GM18508 (cell line): ENCODE results near the gene VSIG4.

ENCODE experiments used
- ATAC-seq: cut with Tn5 transposase; IDR thresholded peaks from one replicate; pipeline ENCODE4 v1.9.1; 2021; ENCODE audit warnings: moderate number of reproducible peaks; ENCODE audit not compliant: insufficient read depth, unreplicated experiment

VSIG4 gene

DNA sequence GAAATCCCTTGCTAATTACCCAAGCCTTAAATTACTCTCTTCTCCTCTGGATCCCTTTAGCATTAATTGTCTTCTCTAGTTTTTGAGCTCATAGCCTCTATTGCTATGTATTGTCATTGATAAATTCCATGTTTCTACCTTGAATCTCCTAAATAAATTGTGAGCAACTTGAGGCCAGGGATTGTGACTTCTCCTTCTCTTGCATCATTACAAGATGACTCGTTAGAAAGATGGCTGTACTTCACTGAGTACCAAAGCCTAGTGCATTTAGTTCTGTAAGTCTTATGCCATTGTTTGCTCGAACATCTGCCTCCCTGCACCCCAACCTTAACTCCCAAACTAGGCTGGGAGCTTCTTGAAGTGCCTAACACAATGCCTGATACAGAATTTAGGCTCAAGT, 15.3 kb downstream of the VSIG4 start:
- ATAC-seq = no peak

DNA sequence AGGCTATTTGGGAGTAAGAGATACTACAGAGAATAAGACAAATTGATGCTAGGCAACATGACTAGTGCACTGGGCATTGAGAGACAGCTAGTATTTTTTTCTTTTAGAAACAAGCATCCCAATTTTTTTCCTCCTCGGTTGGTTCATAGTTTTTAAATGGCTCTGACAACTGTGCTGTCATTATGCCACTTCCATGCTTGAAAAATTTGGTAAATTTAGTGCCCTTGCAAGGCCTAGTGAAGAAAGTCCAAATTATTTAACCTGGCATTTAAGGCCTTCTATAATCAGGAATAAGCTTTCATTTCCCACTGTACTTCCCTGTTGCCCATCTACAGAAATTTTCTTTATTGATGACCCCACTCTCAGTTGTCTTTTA, 15.8 kb downstream of the VSIG4 start:
- no peak for ATAC-seq

DNA sequence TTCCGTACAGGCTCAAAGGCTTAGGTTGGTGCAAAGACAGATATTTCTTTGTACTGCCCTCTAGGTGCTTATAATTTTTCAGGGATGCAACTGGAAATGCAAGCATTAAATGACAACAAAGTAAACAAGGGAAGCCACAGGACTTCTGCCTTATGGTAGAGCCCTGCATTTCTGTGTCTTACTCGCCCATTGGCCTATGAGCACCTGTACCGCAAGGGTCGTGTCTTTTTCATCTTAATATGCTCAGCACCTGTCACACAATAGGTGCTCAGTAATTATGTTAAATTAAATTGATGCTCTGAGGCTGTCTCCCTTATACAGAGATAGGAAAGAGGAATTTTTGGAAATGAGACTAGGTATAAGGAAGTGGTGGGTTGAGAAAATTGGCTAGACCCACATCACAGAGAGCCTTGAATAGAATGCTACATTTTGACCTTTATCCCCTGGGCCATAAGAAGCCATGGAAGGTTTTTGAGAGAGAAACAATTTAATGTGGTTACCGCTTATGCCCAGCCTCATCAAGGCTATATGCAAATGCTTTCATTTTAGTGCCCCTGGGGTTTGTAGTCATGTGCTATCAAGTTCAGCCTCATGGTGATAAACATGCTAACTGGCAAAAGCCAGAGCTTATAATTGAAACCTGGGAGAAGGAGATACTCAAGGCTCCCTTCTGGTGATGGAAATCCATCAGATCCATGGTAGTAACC, 16.3 kb downstream of the VSIG4 start:
- no peak for ATAC-seq

DNA sequence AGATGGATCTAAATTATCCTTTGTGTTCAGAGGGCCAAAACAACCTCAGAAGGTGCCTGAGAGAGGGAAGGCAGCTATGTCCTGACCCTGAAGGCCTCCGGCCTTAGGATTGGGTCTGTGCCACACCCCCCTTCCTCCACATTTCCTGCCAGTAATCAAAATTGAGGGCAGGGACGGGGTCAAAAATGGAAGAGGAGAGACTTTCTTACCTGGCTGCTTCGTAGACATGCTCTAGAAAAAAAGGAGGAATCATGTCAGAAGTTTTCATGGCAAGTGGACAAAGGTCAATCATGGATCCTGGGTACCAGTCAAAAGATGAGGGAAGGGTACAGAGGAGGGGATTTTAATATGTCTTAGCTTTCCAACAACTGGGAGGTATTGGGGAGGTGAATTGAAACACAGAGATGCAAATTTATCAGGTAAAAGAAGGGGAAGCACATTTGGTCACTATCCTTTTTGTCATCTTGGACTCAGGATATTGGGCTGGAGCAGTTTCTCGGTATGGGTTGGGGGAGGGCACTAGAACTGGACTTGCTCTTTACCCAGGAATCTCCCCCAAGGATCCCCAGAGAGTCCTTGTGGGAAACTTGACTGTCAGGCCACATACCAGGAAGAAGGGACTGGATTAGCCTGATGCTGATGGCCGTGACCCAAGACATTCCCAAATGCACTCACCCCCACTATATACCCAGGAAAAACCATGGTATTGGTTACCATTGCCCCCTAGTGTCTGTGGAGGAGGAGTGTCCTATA, 17.1 kb downstream of the VSIG4 start:
- ATAC-seq = no peak

DNA sequence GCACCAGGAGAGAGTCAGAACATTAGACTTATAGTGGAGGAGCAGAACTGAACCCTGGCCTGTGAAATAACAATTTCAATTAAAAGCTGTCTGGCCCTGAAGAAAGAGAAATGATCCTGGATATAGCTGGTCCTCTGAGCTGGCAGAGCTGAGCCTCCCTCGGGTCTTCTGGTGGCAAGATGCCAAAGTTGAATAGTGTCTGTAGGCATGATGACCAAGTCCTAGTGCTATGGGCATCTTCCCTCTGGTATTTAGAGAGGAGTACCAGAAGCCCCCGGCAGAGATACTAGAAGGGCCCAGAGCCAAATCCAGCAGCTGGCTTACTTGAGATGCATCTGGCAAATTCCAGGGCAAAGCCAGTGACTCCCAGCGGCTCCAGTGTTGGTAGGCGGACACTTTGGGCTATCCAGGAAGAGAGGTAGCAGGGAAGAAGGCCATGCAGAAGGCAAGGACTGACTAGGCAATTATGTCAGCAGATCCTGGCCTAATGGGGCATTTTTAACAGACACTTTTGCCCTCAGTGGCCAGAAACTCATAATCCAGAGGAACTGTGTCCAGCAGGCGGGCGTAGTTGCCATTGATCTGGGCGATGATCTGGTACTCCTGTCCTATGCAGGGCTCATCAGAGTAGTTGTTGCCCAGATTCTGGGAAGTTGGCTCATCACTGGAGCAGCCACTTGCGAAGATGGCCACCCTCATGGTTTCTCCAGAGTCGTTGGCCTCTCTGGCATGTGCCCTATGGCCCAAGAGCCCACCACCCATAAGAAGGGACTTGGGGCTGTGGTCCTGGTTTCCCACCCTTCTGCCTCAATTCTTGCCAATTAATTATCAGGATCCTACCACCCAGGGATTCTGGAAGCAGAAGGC, 17.9 kb downstream of the VSIG4 start:
- ATAC-seq = no peak

DNA sequence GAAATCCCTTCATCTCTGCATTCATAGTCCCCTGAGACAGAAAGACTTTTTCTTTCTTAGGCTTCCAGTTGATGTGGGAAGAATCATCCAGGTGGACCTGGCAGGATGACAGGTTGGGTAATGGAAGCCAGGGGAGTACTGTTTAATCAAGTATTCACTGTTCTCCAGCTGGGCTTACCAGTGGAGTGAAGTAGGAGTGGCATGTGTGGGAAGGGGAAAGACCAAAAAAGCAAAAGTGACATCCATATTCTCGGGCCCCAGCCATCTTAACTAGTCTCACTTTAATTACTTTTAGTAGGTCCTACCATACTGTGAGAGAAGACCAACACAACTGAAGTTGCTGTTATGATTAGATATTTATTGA, 18.5 kb downstream of the VSIG4 start:
- ATAC-seq = no peak

DNA sequence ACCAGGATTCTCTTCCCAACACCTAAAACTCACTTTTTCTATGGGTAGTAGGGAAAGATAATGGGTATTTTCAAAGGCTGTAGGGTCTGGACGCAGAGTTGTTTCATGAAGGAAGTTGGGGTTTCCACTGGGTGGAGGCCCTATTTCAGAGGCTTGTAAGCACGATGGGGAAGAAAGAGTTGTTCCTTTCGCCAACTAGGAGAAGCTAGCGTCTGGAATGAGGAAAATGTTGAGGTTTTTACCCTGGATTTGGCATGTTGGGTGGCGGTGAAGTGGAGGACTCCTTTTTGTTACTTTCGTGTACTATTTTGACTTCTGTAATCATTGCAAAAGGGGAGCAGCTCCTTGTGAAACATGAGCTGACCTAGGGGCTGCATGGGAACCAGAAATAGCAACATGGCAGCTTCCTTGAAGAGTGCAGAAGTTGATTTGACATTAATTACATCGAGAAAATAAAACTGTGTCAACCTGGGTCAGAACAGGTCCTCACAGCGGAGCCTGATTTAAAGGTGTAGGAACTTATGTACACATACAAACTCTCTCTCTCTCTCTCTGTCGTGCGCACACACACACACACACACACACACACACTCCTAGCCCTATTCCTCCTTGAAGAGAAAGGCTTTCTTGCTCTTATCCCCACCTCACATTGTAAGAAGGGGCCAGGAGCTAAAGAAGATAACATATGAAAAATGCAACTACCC, 19.1 kb downstream of the VSIG4 start:
- ATAC-seq = no peak

DNA sequence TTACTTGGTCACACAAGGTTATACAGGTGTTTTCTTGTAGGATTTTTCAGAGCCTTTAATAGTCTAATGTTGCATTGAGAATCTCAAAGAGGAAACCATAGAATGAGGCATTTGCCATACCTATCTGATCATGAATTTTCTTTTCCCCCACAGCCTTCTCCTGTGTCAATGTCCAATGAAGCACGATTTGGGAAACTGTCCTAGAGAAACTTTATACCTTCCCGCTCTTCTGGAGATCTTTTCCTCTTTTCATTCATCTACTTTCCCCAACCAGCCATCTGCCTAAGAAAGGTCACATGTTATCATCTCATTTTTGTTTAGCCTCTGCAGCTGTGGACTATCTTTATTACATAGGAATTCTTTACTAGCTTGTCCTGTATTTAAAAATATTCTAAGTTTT, 19.9 kb downstream of the VSIG4 start:
- ATAC-seq = no peak

DNA sequence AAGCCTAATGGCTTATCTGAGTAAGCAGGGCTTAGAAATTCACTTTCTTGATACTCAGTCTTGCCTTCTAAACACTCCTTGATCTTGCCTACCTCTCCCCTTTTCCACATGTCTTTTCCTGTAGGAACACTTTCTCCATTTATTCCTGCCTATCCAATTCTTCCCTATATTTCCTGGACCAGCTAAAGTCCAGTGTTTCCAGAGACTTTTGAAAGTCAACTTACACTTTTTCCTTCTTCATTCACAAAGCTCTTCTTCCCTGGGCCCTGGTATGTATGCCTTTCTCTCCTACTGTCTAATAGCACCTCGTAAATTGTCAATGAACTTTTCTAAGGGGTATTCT, 20.6 kb downstream of the VSIG4 start:
- ATAC-seq = no peak

DNA sequence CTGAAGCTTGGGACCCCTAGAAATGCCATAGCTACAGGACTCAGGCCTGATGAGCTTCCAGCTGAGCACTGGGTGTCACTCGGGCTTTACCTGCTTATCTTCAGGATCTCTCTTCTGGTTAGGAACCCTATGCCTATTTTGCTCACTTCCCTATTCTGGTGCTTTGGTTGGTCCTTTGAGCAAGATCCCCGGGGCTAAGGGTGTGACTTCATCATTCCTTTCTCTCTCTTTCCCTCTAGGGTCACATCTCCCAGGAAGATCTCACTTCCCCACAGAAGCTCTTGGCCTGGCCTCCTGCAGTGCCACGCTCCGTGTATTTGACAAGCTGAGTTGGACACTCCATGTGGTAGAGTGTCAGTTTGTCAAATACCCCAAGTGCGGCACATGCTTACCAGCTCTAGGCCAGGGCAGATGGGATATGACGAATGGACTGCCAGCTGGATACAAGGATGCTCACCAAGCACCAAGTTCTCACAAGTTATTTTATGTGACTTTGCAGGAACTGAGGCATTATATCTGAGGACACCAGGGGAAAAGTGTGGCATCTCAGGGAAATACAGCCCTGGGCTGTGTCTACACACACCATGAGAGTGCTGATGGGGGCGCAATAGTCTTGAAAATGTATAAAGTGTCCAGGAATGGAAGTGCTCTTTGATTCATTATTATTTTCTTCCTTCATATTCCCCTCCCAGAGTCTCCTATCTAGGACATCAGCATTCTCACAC, 21.1 kb downstream of the VSIG4 start:
- no peak for ATAC-seq

DNA sequence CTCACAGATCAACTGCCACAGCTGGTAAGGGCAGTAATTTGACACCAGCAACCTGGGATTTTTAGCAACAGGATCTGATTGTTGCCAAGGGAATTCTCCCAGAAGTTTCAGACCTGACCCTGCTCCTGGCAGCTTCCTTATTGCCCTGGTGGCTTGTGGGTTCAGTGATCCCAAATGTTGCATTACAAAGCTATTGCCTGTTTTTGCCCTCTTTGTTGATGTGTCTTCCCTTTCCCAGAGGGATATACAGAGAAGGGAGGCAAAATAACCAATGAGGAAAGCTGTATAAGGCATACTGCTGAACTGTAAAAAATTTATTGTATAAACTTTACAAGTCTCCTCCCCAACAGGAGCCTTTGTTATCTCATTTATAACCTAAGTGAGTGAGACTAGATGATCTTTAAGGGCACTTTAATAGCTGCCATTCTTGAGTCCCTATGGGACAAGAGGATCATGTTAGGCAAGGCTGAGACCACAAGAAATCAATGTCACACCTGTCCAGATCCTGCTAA, 22.2 kb downstream of the VSIG4 start:
- no peak for ATAC-seq

DNA sequence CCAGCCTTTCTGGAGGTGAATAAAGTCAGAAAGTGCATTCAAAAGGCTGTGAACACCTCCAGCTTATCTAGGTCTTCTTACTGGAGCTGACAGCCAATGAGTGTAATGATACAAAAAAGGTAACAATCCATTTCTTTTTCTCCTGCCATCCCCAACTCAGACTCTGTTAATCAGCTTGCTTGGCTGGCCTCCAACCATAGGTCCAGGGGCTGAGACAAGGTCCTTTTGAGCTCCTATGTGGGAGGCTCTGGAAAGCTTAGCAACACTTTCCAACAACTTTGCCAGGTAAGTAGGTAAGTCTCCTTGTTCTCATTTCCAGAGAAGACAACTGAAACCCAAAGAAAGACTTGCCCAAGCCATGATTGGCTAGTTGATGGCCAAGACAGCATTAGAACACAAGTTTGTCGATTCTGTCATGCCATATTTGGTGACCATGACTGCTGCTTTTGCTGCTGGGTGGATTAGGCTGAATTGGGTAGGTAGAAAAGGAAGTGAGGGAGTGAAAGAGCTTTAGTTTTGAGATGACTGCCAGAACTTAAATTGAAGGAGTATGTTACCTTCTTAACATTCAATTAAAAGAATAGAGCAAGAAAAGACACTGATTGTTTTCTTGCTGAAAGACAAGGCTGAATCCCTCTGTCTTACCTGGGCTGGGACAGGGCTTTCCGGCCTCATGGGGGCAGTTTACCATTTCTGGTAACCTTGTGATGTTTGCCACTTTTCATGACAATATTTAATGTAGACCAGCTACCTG, 22.8 kb downstream of the VSIG4 start:
- ATAC-seq = no peak

DNA sequence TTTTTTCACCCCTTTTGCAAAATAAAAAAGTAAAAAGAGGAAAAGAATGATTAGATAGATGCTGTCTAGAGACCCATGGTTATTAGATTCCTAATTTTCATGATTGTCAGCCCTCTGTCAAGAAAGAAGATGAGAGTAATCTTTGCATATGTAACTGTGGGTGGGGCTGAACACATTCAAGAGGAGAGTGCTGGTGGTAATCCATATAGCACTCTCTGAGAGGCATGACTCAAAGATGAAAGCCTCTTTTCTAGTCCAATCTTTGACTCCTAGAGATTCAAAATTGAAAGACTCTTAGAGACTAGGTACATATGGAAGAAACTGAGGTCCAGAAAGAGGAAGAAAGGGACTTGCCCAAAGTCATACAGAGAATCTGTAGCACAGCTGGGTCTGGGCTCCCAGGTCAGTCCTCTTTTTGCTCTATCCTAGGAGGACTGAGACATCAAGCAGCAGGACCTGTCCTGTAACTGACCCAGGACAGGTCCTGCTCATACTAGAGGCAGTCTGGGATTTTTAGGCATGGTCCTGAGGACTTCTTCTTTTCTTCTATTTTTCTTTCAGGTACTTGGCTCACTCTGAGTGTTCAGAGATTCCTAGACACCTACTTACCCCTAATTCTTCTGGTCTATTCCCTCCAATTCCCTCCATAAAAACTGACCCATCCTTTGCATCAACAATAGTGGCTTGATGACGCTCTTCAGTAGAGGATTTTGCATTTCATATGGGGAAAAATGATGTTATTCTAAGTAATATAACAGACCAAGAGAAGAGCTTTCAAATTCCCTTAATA, 23.8 kb downstream of the VSIG4 start:
- no peak for ATAC-seq

DNA sequence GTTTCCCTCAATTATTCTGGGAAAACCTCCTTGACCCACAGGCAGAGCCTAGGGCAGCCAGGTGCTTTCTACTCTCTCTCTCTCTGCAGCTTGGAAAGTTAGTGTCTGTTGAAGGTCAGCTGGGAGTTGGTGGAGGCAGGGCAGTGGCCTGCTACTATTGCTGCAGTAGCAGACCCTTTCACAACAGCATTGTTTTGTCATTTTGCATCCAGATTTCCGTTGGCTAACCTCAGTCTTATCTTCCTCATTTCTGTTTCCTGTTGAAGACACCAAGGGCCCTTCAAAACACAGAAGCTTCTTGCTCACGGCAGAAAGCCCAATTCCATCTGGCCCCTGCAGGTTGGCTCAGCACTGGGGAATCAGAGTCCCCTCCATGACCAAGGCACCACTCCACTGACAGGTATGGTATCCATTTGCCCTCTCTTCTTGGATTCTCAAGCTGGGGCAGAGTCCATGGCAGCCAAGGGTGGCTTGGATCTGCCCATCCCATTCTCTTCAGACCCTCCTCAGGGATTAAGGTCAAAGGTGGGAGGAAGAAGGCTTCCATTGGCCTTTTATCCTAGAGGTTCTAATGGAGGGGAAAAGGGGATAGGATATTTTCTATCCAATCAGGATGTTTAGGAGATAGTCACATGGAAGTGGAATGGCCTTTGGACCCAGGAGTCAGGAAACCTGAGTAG, 24.6 kb downstream of the VSIG4 start:
- no peak for ATAC-seq

DNA sequence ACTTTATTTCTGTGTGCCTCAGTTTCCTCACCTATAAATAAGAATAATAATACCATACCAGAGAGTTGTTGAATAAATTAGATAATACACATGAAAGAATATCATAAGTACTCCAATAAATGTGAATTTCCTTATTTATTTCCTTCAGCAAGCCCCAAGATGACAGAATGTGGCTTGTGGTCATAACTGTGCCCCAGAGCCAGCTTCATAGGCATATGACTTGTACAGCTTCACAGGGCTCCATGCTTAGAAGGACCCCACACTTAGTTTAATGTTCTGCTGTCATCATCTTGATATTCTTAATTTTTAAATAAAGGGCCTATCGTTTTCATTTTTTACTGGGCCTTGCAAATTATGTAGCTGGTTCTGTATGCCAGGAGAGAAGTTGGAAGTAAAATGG, 25.3 kb downstream of the VSIG4 start:
- ATAC-seq = no peak

DNA sequence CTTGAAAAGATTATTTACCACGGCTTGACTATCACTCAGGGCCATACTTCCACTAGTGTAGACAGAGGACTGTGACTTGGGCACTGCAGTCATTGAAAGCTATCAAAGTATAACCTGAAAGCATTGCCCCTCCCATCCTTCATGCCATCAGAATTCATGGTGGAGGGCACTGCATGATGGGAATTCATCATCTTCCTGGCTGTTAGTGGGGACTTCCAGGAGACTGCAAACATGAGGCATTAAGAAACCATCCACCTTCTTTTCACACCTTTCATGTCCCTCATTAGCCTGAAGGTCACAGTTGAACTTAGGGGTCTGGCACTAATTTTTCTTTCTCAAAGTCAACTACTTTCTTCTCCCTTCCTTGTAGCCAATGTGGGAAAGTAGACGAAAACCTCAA, 25.8 kb downstream of the VSIG4 start:
- ATAC-seq = no peak

DNA sequence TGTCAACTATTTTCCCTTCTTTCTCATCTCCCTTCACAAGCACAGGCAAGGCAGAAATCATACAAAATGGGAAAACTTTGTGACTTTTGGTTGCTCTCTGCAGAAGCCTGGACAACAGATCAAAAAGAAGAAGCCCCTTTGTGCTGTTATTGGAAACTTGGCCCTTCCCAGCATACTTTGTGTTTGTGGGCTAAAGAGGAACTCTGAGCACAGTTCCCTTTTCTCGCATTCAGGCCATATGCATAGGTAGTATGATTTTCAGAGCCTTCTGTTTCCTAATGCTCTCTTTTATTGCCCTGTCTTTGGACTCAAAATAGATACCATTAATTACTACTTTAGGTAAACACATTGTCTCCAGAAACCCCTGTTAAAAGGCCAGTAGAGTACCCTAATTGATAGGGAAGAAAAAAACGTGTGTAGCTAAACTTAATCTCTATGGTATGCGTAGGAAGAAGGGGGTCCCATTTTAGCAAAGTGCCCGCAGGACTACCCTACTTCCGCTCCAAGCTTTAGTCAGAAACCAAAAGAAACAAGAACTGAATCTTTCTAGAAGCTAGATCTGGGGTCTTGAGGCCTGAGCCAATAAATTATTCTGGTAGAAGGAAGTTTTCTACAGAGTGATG, 26.6 kb downstream of the VSIG4 start:
- ATAC-seq = no peak
